ENCODE data around the gene CSPG4.
A peak's percentile ranks its signal among the peaks of the same experiment; 100 is the strongest.
"Not testable (repeated sequence)": the region's sequence is repeated elsewhere in the genome, so short reads cannot be mapped to it uniquely, and the experiment has no call there.

The CSPG4 gene

GRCh38 chr15:75729326-75730069 is 16.9 kb upstream of the CSPG4 start:
- intact Hi-C loops (cut with DNase I), result loop anchor here (5.0 kb wide), 1 partner anchor 73 kb away; no protein-coding TSS in a partner anchor
- peak in 1 of 42 donors; percentile 1 for DNase-seq

GRCh38 chr15:75727851-75728715 is 15.4 kb upstream of the CSPG4 start:
- peak; percentile 55 to 87 (median 72) for DNase-seq
- intact Hi-C loops (cut with DNase I), result loop anchor here (5.0 kb wide), 1 partner anchor 74 kb away; no protein-coding TSS in a partner anchor

GRCh38 chr15:75727031-75727531 is 14.4 kb upstream of the CSPG4 start:
- peak in 1 of 42 donors; percentile 1 for DNase-seq
- intact Hi-C loops (cut with DNase I), result loop anchor here (5.0 kb wide), 1 partner anchor 75 kb away; no protein-coding TSS in a partner anchor

- intact Hi-C loops (cut with DNase I), result loop anchor here (5.0 kb wide), 1 partner anchor 76 kb away; no protein-coding TSS in a partner anchor
- peak in 1 of 42 donors; percentile 1 for DNase-seq
These were observed 13.3 kb upstream of the CSPG4 start for GRCh38 chr15:75725719-75726607.

- DNase-seq, result peak in 1 of 42 donors; percentile 1
- intact Hi-C loops (cut with DNase I), result loop anchor here (5.0 kb wide), 1 partner anchor 77 kb away; no protein-coding TSS in a partner anchor
These were observed 12.5 kb upstream of the CSPG4 start for GRCh38 chr15:75725006-75725718.

GRCh38 chr15:75723847-75724660 is 11.4 kb upstream of the CSPG4 start:
- intact Hi-C loops (cut with DNase I), result no loop called here
- DNase-seq, result peak in 39 of 42 donors; percentile 23 to 76 (median 54)

- intact Hi-C loops (cut with DNase I), result no loop called here
- DNase-seq, result peak in 1 of 42 donors; percentile 0
These were observed 10.7 kb upstream of the CSPG4 start for GRCh38 chr15:75723171-75723846.

- intact Hi-C loops (cut with DNase I), result no loop called here
- peak in 1 of 42 donors; percentile 0 for DNase-seq
These were observed 9.5 kb upstream of the CSPG4 start for GRCh38 chr15:75721923-75722870.

GRCh38 chr15:75721480-75721922 is 8.9 kb upstream of the CSPG4 start:
- no peak for DNase-seq
- intact Hi-C loops (cut with DNase I), result no loop called here

- peak in 3 of 42 donors; percentile 16 to 38 (median 38) for DNase-seq
- intact Hi-C loops (cut with DNase I), result no loop called here
These were observed 8.3 kb upstream of the CSPG4 start for GRCh38 chr15:75720787-75721479.

- DNase-seq, result no peak
- intact Hi-C loops (cut with DNase I), result no loop called here
These were observed 7.6 kb upstream of the CSPG4 start for GRCh38 chr15:75720297-75720696.

- intact Hi-C loops (cut with DNase I), result no loop called here
- DNase-seq, result no peak
These were observed 5.7 kb upstream of the CSPG4 start for GRCh38 chr15:75718328-75718727.

- DNase-seq; intact Hi-C loops (cut with DNase I): not testable (repeated sequence)
These were observed 4.4 kb upstream of the CSPG4 start for GRCh38 chr15:75717001-75717400.

GRCh38 chr15:75716249-75716950 is 3.8 kb upstream of the CSPG4 start:
- intact Hi-C loops (cut with DNase I); DNase-seq: not testable (repeated sequence)
